GM10248 (cell line): Measurements from ENCODE around the gene PPIE.

Experiments used
- CTCF ChIA-PET: fragments of 300-600 bp; sonication (Branson Sonifier 250); formaldehyde crosslinking; extraction: SDS; loops from one replicate; lab custom pipeline; 2021; ENCODE audit warnings: antibody characterized with exemption; lab: Yijun Ruan, JAX
- POLR2A ChIA-PET: fragments of 350-650 bp; sonication (Branson Sonifier 250); formaldehyde crosslinking; extraction: SDS; loops from one replicate; lab custom pipeline; 2020; ENCODE audit warnings: antibody characterized with exemption; lab: Yijun Ruan, JAX
- DNase-seq: peaks from one replicate; pipeline ENCODE4 v3.0.0; 2012; ENCODE audit errors: extremely low spot score
- CTCF ChIP-seq: IDR thresholded peaks from 2 replicates; pipeline ENCODE4 v1.5.1; 2012; ENCODE audit warnings: mild to moderate bottlenecking, low read depth; ENCODE audit errors: extremely low read depth, missing control alignments, control extremely low read depth

The PPIE gene

DNA sequence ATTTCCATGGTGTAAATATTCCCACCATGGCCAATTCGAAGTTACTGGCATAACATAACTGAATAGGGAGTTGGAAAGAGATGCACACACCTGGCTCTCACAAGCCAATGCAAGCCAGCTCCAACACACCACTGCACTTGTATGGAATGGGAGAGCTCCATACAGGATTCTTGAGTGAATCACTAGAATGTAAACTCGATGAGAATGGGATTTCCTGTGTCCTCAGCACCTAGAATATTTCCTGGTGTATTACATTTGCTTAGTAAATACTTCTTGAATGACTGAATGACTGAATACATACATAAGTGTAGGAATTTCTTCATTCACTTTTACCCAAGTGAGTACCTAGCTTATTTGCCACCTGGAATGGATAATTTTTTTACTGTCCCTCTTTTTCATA is 16.2 kb upstream of the PPIE start:
- CTCF ChIA-PET: interaction anchor here (0.9 to 2.3 kb wide), 6 partner anchors 20 to 624 kb away, joined by 3 to 11 read pairs (median 3); partner anchors contain the start of gene NT5C1A
- no peak for DNase-seq
- POLR2A ChIA-PET: no interaction called here
- no peak for TF ChIP-seq CTCF

GRCh38 chr1:39726600-39726999 is 12.1 kb upstream of the PPIE start:
- no peak for DNase-seq
- ChIA-PET CTCF (interaction anchor here (1.3 to 1.6 kb wide), 3 partner anchors 17 to 121 kb away, joined by 3 to 4 read pairs (median 4); no protein-coding TSS in a partner anchor), POLR2A (no interaction called here)
- no peak for TF ChIP-seq CTCF

GRCh38 chr1:39727221-39727931 is 11.3 kb upstream of the PPIE start:
- no peak for TF ChIP-seq CTCF
- ChIA-PET CTCF (interaction anchor here (0.9 to 1.8 kb wide), 5 partner anchors 11 to 122 kb away, joined by 3 to 5 read pairs (median 4); partner anchors contain the start of gene PPIE), POLR2A (interaction anchor here (0.5 kb wide), 1 partner anchor 156 kb away, joined by 3 read pairs; no protein-coding TSS in a partner anchor)
- DNase-seq: peak; percentile 55

DNA sequence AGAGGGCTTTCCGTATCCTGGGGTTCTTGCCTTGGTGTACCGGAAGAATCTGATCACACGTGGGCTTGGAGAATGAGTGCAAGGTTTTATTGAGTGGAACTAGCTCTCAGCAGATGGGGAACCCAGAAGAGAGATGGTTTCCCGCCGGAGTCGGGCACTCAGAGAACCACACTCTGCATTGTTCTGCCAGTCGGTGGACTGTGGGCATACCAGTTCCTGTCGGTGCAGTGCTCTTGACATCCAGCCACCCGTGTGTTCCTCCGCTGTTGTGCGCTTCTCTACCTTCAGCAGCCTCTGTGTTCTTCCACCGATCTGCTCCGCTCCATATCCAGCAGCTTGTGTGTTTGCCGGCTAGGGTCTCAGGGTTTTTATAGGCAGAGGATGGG is 10.8 kb upstream of the PPIE start:
- DNase-seq: no peak
- POLR2A ChIA-PET: interaction anchor here (0.5 kb wide), 1 partner anchor 156 kb away, joined by 3 read pairs; no protein-coding TSS in a partner anchor
- no peak for TF ChIP-seq CTCF
- CTCF ChIA-PET: interaction anchor here (0.9 to 1.8 kb wide), 5 partner anchors 11 to 123 kb away, joined by 3 to 5 read pairs (median 4); partner anchors contain the start of gene PPIE

GRCh38 chr1:39729030-39729429 is 9.7 kb upstream of the PPIE start:
- no peak for TF ChIP-seq CTCF
- DNase-seq: no peak
- ChIA-PET POLR2A (no interaction called here), CTCF (interaction anchor here (1.5 to 1.8 kb wide), 2 partner anchors 9 to 71 kb away, joined by 4 to 5 read pairs; no protein-coding TSS in a partner anchor)

- POLR2A ChIA-PET: interaction anchor here (0.6 kb wide), 1 partner anchor 121 kb away, joined by 3 read pairs; no protein-coding TSS in a partner anchor
These were observed 8.8 kb upstream of the PPIE start for GRCh38 chr1:39729842-39730241.

More at GRCh38 chr1:39729842-39730241, 8.8 kb upstream of the PPIE start:
- no peak for TF ChIP-seq CTCF
- no peak for DNase-seq
- CTCF ChIA-PET: interaction anchor here (1.5 to 1.9 kb wide), 2 partner anchors 10 to 71 kb away, joined by 4 read pairs; no protein-coding TSS in a partner anchor
